NCI-H2081 (cell line): ENCODE data around the gene WRAP53.
"Not testable (repeated sequence)": the region's sequence is repeated elsewhere in the genome, so short reads cannot be mapped to it uniquely, and the experiment has no call there.

Source experiments
- DNase-seq, 2 experiments: peaks; one replicate each; lab custom pipeline; 2025; lab: John Stamatoyannopoulos, UW

The WRAP53 gene

DNA sequence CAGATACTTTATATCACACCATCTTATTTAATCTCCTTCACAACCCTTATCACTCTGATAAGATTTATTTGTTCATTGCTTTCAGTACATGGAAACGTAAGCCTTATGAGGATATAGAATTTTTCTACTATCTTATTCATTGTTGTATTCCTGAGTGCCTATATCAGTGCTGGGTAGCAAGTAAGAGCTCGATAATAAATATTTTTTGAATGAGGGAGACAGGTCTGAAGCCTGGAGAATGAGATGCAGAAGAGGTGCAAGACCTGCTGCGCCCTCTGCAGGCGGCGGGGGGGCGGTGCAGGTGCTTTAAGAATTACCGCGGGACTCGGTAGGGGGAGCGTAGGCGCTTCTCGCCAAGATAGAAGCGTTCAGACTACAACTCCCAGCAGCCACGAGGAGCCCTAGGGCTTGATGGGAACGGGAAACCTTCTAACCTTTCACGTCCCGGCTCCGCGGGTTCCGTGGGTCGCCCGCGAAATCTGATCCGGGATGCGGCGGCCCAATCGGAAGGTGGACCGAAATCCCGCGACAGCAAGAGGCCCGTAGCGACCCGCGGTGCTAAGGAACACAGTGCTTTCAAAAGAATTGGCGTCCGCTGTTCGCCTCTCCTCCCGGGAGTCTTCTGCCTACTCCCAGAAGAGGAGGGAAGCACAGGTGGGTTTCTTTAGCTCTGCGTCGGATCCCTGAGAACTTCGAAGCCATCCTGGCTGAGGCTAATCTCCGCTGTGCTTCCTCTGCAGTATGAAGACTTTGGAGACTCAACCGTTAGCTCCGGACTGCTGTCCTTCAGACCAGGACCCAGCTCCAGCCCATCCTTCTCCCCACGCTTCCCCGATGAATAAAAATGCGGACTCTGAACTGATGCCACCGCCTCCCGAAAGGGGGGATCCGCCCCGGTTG is at the start of gene WRAP53:
Gene WRAP53 (plus strand): TSS at position 570 of the 900 bp plus-strand sequence. CDS start 172 bp downstream, at position 742.
- peak; percentile 85 to 94 for DNase-seq

DNA sequence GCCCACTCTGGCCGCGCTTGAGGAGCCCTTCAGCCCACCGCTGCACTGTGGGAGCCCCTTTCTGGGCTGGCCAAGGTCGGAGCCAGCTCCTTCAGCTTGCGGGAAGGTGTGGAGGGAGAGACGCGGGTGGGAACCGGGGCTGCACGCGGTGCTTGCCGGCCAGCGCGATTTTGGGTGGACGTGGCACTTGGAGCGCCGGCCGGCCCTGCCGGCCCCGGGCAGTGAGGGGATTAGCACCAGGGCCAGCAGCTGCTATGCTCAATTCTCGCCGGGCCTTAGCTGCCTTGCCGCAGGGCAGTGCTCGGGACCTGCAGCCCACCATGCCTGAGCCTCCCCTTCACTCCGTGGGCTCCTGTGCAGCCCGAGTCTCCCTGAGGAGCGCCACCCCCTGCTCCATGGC is 47.5 kb upstream of the WRAP53 start:
- no peak for DNase-seq

DNA sequence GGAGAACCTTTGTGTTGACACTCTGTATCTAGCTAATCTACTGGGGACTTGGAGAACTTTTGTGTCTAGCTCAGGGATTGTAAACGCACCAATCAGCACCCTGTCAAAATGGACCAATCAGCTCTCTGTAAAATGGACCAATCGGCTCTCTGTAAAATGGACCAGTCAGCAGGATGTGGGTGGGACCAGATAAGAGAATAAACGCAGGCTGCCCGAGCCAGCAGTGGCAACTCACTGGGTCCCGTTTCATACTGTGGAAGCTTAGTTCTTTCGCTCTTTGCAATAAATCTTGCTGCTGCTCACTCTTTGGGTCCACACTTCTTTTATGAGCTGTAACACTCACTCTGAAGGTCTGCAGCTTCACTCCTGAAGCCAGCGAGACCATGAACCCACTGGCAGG is 46.6 kb upstream of the WRAP53 start:
- DNase-seq: not testable (repeated sequence)

DNA sequence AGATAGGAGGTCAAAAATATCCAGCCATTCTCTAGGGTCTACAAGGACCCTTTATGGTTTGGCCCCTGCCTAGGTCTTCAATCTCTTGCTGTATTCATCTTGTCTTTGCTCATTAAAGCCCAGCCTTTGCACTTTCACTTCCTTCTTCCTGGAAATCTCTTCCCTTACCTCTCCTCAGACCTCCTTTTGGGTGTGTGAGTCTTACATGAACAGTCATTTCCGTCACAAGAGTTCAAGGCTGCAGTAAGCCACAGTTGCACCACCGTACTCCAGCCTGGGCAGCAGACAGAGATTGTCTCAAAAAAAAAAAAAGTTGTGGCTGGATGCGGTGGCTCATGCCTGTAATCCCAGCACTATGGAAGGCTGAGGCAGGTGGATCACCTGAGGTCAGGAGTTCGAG is 43.5 kb upstream of the WRAP53 start:
- no peak for DNase-seq

DNA sequence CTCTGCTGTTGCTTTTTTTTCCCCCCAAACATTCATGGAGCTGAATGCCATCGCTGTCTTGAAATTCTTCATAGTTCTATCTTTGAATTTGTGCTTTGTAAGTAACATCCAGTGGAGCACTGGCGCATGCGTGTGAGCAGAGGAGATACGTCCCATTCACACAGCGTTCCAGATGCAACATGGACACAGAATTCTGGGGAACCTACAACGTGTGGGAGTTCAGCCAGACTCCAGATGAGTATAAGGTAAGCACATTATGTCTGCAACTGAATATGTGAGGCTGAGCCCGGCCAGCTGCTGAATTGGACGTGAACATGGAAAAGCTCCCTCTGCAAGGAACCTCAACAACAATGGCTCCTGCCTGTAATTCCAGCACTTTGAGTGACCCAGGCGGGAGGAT is 41.8 kb upstream of the WRAP53 start:
- DNase-seq: no peak

DNA sequence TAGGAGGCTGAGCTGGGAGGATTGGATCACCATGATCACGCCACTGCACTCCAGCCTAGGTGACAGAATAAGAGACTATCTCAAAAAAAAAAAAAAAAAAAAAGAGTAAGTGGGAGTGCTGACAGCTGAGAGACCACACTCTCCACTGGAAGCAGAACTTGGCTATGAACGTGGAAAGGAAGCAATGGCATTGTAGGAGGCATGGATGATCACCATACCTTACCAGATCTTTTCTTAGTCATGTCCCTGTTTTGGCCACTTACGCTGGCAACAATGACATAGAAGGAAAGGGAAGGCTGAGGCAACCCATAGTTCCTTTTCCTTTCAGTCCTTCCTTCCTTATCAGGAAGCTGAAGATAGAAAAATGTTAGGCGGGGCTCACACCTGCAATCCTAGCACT is 41.3 kb upstream of the WRAP53 start:
- DNase-seq: no peak

DNA sequence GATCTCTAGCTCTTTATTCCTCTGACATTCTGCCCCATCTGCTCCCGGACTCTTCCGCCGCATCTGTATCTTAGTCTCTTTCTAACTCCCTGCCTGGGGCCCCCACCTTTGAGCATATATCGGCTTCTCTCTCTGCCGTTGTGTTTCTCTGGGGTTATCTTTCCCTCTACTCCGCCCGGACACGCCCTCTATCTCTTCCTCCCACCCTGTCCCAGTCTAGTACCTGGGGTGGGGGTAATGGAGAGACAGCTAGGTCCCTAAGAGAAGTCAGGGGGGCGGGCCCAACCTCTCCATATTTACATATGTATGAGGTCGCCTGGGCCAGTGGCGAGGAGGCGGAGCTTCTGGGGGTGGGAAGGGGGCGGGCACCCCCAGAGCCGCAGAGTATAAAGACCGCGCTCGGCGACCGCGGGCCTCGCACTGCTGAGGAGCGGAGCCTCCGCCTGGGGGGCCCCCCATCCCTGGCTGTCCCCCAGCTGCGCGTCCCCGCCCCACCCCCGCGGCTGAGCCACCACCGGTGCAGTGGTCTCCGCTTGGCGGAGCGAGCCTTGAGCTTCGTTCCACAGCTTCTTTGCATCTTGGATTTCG is 37.7 kb upstream of the WRAP53 start, which contains the start of gene ATP1B2:
Gene ATP1B2 (plus strand): TSS at position 418 of the 588 bp plus-strand sequence. CDS start 593 bp downstream, outside the sequence.
- no peak for DNase-seq

DNA sequence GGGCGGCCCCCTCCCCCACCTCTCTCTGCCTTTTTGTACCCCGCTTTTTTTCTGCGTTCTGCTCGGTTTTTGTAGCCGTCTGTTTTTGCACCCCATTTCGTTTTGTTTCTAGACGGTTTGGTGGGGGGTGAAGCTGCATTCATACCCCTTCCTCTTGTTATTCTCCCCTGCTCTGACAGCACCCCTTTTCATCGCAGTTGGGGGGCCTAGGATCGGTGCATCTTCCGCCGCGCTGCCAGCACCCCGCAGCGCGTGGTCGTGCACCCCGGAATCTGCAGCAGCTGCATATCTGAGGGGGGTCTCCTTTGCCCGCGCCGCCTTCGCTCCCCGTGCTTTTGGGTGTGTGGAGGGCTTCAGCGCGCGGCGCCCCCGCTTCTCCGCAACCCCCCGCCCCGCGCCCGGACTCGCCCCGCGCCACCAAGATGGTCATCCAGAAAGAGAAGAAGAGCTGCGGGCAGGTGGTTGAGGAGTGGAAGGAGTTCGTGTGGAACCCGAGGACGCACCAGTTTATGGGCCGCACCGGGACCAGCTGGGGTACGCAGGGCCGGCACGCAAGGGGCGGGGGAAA is 37.1 kb upstream of the WRAP53 start:
- no peak for DNase-seq

DNA sequence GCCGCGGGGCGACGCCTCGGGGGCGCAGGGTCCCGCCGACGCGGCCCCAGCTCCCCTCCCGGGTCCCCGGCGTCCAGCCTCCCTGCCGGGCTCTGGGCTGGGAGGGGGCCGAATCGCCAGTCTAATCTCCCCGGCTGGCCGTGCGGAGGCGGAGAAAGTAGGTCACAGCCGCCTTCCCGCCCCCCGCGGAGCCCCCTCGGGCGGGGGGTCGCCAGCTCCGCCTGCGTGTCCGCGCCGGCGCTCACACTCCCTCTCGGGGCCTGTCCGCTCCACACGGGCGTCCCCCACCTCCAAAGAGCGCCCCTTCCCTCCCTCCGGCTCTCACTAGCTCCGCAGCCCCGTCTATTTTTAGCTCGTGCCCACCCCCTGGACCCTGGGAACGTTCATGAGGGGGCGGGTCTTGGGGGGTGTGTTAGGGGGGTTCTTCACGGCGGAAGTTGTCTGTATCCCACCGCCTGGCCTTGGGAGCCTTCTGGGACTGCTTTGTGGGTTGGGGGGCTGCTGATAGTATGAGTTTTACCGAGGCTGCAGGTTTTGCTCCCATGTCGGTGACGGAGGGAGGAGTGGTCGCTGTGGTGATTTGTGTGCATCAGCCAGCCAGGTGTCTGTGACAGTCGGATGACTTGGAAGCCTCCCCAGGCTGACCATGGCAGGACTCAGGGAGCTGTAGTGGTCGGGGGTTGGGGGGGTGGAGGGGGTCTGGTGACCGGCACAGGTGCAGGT is 36.5 kb upstream of the WRAP53 start:
- no peak for DNase-seq

DNA sequence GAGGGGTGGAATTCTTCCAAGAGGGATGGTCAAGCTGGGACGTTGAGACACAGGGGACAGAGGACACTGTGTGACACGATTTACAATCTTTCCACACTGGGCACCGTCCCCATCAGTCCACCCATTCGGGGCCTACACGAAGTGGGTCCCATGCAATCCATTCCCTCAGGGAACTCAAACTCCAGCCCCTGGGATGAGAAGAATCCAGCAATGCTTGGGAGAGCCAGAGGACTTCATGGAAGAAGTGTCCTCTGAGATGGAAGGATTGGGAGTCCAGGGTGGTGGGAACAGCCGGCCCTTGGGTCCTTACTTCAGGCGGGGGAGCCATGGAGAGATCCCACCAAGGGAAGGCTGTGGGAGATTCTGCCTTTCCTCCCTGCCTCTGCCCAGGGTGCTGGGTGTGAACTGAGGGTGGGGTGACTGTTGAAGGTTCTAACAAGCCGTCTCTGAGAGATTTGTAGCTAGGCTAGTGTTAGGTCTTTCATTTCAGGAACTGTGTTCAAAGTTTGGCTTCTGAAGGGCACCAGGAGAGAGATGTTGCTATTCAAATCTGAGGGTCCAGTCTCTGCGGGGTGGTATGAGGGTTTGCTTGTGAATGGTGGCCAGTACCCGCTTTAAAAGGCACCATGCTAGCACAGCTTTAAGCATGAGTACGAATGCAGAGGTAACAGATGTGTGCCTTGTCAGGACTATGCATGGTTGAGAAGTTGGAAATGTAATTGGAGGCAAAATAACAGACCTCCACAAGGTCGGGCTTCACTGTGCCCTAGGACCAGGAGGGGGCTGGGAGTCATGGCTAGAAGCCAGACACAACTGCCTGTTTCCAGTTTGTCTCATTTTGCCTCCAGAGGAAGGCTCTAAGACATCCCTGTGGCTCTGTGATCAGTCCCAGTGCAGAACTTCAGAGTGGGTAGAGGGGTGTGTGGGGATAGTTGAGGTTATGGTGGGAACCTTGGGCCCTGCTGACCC is 35.6 kb upstream of the WRAP53 start:
- DNase-seq: no peak

DNA sequence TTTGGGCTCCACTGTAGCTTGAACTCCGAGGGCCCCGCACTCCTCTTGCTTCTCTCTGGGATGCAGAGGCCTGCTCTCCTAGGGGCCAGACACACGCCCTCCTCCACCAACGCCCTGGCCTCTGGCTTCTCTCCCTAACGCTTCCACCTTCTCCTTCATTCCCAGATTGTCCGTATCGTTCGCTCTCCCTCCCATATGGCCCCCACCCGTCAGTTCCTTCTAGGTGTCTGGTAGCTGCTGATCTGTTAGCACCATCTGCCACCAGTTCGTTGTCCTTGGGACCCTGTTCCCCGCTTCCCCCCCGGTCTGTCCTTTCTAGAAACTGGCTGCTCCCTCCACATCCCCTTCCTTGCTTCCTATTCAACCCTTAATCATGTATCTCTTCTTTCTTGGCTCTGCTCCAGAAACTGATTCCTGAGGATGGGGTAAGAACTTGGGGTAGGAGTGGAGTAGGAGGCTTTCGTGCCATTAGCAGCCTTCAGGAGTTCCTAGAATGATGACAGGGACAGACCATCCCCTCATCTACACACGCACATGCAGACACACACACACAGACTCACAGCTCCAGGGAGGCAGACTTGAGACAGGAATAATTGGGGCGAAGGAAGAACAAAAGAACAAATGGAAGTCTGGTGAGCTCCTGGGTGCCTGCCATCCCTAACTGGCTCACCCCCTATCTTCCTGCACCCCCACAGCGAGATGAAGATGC is 33.3 kb upstream of the WRAP53 start:
- DNase-seq: no peak

DNA sequence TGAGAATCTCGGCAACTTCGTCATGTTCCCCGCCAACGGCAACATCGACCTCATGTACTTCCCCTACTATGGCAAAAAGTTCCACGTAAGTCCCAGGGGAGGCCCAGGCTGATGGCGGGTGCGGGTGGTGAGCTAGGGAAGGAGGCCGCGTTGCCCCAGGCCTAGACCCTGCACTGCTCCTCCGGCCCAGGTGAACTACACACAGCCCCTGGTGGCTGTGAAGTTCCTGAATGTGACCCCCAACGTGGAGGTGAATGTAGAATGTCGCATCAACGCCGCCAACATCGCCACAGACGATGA is 32.8 kb upstream of the WRAP53 start:
- no peak for DNase-seq

DNA sequence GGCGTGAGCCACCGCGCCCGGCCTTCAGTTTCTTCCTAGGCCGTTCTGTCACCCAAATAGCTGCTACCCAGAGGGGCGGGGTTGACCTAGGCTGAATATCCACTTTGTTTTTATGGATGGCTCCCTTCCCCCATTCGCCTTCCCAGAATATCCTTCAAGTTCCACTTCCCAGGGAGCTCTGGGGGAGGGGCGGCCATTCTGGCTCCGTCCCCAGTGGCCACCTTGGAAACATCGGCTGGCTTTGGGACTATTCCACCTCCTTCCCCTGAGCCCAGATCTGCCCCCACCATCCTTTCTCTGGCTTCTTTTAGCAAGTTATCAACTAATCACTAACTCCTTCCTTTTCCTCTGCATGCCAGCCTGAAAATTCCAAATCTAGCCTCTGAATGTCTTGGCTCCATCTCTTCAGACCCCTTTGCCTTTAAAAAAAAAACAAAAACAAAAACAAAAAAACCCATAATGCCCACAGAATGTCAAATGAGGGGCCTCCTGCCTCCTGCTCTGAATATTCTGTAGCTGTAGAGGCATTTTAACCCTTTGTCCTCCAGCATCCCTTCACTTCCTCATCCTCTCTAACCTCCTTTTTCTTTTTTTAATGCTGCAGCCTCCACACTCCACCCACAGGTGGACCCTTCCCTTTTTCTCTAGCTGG is 31.2 kb upstream of the WRAP53 start:
- no peak for DNase-seq

DNA sequence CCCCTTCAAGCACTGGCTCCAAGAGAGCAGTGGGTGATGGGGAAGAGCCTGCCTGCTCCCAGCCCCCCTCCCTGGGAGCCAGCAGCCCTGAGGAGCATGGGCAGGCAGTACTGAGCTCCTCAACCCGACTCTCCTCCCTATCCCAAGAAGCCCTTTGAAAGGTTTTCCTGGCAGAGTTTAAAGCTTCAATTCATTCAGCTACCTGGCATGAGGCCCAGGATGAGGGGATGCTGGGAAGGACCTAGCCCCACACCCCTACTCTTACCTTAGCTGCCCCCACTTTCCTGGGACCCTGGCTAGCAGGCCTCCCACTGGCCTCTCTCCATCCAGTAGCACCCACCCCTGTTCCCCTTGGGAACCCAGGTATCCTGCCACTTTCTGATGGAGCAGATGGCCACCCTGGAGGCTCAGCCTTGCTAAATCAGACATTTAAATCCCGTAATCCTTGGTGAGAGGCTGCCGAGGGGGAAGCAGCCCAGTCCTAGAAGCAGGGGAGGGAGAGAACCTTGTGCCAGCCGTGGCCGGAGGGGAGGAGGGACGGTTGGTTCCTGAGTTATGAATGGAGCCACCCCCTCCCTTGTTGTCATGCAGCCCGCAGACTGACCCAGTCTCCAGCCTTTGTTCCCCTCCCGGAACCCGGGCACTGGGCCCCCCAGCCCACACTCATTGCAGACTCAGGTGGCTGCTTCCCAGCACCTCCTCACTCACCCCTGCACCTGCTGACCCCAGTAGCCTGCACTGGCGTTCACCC is 20.4 kb upstream of the WRAP53 start:
- no peak for DNase-seq

DNA sequence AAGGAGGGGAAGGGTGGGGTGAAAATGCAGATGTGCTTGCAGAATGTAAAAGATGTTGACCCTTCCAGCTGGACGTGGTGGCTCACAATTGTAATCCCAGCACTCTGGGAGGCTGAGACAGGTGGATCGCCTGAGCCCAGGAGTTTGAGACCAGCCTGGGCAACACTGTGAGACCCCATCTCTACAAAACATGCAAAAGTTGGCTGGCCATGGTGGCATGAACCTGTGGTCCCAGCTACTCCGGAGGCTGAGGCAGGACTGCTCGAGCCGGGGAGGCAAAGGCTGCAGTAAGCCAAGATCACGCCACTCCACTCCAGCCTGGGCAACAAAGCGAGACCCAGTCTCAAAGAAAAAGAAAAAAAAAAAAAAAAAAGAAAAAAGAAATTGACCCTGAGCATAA is 19.8 kb upstream of the WRAP53 start:
- DNase-seq: no peak

DNA sequence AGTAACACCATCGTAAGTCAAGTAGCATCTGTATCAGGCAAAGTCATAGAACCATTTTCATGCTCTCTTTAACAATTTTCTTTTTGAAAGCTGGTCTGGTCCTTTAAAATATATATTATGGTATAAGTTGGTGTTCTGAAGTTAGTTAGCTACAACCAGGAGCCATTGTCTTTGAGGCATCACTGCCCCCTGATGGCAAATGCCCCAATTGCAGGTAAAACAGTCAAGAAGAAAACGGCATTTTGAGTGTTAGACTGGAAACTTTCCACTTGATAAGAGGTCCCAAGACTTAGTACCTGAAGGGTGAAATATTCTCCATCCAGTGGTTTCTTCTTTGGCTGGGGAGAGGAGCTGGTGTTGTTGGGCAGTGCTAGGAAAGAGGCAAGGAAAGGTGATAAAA is 15.0 kb upstream of the WRAP53 start:
- no peak for DNase-seq

DNA sequence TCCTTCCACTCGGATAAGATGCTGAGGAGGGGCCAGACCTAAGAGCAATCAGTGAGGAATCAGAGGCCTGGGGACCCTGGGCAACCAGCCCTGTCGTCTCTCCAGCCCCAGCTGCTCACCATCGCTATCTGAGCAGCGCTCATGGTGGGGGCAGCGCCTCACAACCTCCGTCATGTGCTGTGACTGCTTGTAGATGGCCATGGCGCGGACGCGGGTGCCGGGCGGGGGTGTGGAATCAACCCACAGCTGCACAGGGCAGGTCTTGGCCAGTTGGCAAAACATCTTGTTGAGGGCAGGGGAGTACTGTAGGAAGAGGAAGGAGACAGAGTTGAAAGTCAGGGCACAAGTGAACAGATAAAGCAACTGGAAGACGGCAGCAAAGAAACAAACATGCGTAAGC is 13.3 kb upstream of the WRAP53 start:
- no peak for DNase-seq

DNA sequence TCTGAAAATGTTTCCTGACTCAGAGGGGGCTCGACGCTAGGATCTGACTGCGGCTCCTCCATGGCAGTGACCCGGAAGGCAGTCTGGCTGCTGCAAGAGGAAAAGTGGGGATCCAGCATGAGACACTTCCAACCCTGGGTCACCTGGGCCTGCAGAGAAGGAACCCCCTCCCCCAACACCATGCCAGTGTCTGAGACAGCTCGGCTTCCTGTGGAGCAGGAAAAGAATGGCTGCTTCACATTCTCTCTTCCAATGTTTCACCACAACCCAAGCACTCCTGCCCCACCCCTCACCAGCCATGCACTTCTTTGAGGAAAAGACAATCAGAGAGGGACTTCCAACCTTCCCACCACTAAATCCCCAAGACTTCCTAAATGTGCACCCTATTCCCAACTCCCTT is 11.7 kb upstream of the WRAP53 start:
- DNase-seq: no peak

DNA sequence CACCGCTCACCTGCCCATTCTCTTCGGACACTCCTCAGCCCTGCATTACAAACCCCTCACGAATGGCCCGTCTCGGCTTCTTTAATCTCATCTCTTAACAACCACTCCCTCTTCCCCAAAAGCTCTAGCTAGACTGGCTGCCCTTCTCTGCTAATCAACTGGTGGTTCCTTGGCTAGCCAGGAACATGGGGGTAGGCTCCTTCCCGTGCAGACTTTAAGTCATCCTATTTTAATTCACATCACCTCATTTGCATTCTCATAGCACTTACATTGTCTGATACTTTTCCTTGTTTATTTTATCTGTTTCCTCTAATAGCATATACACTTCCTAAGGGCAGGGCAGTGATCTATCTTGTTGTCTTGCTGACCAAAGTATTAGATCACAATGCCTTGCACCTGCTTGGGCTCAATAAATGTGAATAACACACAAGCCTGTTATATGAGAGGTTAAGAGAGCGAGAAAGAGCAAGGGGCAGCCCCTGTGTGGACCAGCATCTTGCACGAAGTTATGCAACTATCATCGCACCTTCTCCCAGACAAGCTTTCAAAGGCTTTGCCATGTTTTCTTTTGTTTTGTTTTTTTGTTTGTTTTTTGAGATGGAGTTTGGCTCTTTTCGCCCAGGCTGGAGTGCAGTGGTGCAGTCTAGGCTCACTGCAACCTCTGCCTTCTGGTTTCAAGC is 10.7 kb upstream of the WRAP53 start:
- DNase-seq: no peak
